Measurements from ENCODE around the gene C5.
"Not testable (repeated sequence)": the region's sequence is repeated elsewhere in the genome, so short reads cannot be mapped to it uniquely, and the experiment has no call there.

C5 gene

DNA sequence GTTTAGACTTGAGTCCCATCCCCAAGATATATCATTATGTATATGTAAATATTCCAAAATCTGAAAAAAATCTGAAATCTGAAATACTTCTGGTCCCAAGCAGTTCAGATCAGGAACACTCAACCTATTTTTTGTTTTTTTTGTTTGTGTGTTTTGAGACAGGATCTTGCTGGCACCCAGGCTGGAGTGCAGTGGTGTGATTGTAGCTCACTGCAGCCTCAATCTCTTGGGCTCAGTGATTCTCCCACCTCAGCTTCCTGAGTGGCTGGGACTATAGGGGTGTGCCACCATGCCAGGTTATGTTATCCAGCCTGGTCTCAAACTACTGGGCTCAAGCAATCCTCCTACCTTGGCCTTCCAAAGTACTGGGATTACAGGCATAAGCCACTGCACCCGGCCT is 72.8 kb downstream of the C5 start:
- no peak for DNase-seq

DNA sequence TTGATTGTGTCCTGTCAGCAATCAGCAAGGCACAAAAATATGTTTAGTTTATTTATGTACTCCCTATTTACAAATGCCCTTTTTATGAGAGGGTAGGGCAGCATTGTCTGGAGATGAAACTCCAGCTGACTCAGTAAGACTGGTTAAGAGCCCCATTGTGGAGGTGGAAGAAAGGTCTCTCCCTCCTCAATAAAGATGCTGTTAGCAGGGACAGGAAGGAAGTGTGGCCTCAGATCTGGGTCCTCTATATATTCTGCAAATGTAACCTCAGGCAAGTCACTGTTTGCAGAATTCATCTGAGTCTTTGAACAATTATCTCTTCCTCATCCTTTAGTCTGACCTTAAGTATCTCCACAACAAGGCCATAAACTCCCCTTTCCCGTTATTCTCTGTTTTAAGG is 75.2 kb downstream of the C5 start:
- no peak for DNase-seq

DNA sequence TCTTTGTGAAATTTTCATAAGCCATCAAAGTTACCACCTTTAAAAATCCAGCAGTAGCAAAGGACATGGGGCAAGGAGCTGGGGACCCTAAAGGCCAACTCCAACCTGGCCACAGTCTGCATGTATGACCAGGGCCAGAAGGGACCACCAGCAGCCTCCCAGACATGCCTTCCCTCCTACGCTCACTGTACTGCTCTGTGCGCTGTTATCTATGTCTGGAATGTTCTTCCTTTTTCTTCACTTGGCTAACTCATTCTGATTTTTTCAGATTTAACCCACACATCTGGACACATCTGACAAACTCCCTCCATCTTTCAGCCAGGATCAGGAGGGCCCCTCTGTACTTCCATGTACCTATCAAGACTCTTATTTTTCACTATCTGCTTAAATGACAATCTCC is 75.9 kb downstream of the C5 start:
- no peak for DNase-seq

DNA sequence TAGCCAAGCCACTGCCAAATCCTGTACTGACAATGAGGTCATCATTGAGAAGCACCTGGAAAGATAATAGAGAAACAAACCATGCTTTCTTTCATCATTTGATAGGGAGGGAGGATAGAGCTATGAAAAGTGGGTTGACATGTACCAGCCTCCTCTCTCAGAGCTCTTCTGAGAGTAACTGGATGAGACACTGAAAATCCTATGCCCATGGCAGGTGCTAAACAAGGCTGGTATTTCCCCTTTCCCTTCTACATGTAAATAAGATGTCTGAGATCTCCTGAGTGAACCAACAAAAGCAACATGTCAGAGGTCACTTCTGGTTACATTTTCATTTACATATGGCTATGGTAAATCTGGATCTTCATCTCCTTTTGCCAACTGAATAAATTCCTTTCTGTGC is 78.1 kb downstream of the C5 start:
- no peak for DNase-seq

DNA sequence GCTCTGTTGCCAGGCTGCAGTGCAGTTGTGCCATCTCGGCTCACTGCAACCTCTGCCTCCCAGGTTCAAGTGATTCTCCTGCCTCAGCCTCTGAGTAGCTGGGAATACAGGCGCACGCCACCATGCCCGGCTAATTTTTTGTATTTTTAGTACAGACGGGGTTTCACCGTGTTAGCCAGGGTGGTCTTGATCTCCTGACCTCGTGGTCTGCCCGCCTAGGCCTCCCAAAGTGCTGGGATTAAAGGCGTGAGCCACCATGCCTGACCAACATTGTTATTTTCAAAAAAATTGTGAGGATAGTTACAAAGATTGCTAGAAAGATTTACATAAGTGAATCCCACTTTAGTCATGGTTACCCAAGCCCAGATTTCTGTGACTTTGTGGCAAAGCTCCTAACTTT is 78.6 kb downstream of the C5 start:
- DNase-seq, result not testable (repeated sequence)

DNA sequence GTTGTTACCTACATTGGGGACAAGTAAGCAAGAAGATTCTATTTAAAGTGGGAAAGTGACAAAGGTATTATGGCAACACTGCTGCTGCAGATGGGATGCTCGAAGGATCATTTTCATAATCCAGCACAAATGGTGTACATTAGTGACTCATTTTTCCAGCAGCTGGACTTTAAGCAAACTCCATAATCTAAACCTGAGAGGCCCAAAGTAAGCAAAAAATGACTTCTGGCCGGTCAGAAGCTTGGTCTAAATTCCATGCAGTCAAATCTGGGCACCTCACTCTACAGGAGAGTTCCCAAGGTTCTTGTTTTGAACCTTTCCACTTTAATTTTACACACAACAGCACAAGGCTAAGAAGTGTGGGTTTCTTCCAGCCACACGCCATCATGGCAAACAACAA is 79.8 kb downstream of the C5 start:
- no peak for DNase-seq

DNA sequence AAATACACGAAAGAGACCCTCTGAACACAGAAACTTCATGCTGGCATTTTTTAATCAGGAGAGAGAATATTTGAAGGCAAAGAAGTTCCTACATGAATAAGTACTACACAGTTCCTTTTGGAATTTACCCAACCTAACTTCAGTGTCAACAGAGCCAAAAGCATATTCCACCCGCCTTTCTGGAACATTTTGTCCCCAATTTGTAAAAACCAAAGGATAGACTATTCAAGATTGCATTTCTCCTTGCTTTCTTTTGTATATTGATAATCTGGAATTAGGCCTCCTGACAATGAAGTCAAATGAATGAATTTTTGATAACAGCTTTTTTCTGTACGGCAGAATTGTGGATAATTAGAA is 84.1 kb downstream of the C5 start:
- no peak for DNase-seq

DNA sequence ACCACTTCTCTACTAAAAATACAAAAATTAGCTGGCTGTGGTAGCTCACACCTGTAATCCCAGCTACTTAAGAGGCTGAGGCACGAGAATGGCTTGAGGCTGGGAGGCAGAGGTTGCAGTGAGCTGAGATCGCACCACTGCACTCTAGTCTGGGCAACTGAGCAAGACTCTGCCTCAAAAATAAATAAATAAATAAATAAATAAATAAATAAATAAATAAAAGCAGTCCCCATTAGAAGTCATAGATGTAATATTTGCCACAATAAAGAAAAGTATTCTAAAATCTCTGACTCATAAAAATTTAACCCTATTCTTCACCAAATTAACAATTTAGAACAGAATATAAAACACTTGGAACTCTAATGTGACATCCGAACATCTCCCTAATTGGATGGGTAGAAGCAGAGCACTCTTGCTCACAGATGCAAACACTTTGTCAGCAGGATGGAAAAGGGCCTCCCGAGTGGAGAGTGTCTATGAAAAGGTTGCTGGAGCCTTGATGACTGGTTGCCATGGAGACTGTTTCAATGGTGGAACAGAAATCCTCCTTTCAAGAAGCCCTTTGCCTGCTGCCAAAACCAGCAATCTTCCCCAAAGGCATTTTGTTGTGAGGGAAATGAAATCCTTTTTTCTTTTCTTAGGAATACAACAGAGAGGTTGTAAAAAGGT is 84.6 kb downstream of the C5 start:
- peak; percentile 10 to 38 for DNase-seq

DNA sequence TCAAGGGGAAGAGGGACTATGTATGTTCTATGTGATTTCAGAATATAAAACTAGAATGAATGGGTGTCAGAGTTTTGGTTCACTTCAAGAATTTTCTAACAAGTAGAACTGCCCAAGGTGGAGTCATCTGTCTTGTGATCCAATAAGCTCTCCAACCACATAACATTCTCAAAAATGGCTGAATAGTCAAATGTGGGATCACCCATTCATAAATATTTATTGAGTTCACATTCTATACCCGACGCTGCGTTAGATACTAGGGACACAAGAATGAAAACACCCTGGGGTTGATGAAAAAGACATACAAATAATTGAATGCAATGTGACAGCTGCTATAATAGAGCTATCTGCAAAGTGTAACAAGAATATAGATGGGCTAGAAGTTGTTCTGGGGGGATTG is 88.1 kb downstream of the C5 start:
- no peak for DNase-seq

DNA sequence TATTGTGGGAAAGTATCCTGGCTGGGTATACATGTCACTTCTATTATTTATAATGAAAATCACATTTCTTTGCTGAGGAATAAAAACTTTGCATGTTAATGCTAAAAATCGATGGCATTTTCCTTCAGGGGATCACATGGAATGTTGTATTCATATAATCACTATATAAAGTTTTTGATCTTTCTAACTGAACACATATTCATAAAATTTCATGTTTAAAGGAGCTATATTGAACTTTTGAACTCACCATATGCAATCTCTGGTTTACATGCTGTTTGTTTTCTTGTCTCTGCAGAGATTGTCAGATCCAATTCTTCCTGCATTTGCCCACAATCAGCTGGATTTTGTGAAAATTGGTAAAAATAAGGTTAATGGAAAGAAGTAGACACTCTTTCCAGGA is 90.1 kb downstream of the C5 start:
- no peak for DNase-seq

DNA sequence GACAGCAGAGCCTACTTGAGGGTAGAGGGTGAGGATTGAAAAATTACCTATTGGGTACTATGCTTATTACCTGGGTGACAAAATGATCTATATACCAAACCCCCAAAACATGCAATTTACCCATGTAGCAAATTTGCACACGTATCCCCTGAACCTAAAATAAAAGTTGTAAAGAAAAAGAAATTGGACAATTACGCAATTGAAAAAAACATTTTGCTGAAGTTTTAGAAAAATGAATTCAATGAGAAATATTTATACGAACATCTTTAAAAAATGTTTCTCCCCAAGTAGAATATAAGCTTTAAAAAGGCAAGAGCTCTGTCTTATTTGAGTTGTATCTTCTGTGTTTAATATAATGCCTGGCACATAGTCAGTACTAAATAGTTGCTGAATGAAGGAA is 93.2 kb downstream of the C5 start:
- DNase-seq, result no peak

DNA sequence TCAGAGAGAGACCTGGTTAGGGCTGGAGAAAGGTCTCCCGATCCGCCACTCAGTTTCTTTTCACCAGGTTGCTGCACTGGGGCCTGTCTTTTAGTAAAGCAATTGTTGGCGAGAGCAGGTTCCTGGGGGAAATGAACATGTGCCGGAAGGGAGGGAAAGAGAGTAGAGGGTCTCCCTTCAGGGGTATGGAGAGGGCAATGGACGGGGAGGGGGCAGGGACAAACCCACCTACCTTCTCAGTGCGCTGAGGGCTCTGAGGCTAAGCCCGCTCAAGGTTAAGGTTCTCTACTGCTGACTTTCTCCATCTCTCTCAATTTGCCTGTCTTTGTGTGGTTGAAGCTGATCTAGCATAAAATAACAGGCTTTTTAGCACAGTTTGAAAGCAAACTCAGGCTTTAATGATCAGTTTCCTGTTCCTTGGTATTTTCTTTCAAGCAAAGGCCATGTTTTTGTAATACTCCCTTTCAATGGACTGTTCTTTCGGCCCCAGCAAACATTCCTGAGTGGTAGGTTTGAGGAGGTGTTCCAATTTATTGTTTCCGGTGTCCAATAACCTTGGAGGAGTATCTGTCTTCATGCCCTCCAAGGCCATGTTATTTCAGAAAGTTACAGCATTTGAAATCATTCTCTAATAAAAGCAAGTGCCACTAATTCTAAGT is 98.0 kb downstream of the C5 start:
- no peak for DNase-seq

DNA sequence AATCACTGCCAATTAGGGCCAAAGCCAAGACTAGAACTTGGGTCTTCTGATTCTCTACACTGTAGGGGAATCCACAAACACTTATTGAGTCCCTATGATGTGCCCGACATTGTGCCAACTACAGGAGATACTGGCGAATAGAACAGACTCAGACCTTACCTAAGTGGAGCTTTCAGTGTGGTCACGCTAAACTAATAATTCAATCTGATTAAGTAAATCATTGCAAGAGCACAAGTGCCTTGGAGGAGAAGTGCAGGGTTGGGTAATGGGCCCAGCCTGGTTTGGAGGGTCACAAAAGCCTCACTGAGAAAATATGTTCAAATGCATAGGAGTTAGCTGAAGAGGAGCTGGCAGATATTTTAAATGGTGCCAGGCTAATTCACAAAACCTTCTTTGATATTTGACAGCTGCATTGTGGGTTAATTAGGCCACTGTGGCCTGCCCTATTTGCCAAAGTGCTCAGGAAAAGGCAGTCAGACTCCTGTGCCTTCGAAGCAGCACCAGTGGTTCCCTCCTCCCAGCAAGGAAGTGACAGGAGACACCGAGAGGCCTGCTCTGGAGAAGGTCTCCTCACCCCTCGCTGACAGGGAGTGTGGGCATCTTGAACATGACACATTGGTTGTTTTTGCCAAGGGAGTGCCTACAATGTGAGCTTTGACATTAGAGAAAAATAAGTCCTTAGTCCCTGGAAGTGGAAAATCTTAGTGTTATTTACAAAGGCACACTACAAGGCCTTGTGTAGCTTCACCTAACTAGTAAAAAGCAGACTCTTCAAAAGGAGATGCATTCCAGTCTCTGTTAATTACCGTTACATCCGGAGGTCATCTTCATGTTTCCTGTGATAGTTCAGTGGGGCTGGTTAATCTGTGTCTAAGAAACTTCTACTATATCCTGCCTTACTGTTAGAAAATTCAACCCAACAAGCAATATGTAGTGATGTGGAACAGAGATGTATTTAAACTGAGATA is 99.4 kb downstream of the C5 start:
- DNase-seq, result no peak

DNA sequence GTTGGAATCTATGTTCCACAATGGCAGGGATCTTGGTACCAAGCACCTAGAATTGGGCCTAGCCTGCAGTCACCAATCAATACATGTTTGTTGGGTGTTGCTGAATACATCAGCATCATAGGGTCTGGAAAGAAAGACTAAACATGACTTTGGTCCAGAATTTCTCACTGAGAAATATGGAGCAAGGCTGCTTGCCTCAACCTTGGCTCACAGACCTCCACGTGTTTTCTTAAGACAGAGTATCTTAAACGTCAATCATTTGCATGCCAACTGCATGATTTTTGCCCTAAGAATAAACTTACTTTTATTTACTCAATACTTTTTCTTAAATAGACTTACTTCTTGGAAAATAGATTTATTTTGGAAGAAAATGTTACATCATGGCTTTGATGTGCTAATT is 100.8 kb downstream of the C5 start:
- no peak for DNase-seq

DNA sequence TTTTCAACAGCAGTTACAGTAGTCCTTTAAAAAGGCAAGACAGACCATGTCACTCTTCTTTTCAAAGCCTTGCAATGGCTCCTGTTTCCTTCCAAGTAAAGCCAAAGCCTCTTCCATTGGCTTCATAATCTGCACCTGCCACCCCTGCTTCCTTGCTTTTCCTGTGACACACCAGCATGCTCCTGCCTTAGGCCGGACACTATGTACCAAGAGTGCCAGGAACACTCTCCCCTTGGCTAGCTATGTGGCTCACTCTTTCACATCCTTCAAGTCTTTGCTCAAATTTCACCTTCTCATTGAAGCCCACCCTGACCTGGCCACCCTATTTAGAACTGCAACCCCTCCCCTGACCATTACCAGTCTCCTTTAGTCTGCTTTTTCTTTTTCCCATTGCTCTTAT is 101.3 kb downstream of the C5 start:
- no peak for DNase-seq

DNA sequence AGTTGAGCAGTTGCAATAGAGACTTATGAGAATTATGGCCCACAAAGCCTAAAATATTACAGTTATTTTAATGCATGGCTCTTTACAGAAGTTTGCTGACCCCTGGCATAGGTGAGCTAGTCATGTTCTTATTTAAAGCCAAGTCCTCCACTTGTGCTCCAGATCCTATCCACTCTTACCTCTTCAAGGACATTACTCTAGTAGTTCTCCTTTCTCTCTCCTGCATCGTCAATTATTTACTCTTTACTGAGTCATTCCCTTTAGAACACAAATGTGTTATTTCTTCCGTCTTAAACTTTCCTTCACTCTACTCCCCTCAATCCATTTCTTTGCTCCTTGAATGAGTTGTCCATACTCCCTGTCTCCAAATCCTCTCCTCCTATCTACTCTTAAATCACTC is 102.9 kb downstream of the C5 start:
- DNase-seq, result no peak

DNA sequence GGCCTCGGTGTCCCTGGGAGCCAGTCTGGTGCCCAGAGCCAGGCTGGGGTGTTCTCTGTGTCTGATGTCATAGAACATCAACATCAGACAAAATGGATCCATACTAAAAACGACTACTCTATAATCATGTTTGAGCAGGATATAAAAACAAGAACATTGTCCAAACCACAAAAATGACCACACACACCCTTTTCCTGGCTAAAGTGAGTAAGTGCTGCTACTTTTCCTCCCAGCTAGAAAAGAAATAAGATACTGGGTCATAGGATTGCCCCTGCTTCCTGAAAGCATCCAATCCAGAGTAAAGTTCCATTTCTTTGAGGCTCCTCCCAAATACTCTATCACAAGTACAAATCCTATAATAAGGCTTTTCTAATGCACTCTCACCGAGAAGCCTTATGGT is 103.8 kb downstream of the C5 start:
- no peak for DNase-seq

DNA sequence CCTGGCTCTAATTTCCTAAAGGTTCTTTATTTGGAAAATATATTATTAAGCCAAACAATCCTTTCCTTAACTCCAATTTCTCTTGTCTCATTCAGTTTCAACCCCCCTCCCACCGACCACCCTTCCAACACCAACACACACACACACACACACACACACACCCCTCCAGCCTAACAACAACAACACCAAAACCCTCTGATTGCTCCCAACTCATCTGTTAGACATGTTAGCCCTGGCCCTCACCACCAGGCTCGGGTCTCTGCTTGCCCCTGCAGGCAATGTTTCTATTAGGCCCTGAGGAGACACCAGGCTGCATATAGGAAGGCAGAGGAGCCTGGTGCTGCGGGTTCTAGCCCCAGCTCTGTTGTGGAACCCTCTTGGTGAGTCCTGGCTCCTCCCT is 105.1 kb downstream of the C5 start:
- no peak for DNase-seq

DNA sequence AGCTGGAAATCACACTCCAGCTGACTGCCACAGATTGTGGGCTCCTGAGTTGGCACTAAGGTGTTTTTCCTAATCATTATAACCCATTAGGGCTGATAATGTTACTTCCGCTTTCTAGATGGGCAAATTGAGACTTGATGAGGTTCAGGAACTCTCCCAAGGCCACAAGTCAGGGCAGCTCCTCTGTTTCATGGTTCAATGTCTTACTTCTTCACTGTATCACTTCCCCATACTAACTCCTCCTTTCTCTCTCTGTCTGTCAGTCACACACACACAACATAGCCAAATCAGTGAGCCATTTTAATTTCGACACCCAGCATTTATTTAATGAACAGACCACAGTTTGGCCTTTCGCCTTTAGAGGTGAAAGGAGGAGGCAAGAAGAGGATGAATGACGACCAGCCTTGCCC is 105.6 kb downstream of the C5 start:
- no peak for DNase-seq

DNA sequence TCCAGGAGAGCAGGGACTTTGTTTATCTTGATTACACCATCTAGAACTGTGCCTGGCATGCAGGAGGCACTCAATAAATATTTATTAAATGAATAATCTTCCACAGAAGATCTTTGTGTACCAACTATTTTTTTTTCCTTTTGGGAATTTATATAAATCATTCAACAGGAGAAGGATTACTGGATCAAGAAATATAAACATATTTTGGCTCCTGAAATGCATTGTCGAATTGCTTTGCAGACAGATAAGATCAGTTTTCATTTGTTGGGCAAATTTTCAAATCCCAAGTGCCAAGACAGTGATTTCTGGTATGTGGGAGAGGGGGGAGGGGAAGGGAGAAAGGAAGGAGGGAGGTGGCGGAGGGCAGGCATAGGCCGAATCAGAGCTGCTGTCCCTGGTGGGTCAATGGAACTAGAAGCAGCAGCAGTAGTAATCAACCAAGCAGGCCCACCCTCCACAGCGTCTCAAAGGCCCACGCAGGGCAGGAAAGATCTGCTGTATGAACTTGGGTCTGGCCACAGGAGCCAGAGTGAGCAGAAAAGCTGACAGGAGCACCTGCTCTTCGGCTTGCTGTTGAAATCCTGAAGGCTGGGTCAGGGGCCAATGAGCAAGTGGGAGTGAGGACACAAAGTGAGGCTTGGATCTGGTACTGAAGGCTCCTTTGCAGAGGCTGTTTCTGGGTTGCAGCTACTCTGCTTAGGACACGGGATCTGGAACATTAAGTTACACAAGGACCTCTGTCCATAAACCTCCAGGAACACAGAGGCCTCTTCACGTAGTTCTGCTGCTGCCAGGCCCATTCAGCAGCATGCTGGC is 107.7 kb downstream of the C5 start:
- DNase-seq, result no peak

DNA sequence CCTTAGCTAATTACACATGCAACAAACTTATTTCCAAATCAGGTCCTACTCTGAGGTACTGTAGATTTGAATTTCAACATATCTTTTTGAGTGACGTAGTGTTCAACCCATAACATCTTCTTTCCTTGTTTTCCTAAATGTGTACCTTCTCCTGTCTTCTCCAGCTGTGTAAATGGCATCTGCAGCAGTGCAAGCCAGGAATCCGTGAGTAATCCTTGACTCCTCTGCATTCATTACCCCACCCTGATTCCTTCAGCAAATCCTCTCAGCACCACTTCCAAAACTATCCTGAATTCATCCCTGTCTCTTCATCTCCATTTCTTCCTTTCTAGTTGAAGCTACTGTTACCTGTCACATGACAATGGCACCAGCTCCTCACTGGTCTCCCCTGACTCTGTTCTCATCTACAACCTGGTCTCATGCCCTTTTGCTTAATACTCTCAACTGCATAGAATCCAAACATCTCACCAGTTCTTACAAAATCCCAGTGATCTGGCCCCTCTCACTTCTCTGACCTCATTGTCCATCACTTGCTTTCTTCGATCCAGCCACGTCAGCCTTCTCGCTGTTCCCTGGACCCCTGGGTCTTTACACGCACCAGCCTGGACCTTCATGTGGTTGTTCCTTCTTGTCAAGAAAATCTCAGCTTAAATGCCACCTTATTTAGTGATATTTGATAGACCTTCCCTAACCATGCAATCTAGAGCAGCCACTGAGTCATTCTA is 108.9 kb downstream of the C5 start:
- no peak for DNase-seq

DNA sequence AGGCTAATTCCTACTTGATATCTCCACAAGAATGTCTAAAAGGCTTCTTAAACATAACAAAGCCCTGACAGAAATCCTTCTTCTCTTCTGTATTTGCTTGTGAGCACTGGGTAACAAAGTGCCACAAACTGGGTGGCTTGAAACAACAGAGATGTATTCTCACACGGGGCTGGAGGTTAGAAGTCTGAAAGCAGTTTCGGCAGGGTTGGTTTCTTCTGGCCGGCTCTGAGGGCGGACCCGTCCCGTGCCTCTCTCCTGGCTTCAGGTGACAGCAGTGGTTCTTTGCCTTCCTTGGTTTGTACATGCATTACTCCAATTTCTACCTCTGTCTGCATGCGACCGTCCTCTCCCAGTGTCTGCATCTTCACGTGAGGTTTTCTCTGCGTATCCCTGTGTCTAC is 109.5 kb downstream of the C5 start:
- DNase-seq, result no peak

DNA sequence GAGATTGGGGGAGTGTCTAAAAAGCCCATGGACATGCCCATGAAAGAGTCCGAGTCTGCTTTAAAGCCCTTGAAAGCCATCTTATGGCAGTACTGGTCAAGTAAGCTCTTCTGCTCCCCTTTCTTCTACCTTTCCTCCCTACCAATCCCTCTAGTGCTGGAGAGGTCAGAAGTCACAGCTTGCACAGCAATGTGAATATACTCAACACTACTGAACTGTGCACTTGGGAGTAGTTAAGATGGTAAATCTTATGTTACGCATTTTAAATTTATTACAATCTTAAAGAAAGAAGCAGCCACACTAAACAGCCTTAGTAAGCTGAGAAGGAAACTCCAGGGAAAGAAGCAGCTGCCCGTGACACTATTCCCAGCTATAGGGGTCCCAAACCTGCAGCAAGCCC is 111.2 kb downstream of the C5 start:
- DNase-seq, result no peak
